ENCODE results near the gene TSPAN3. TPM values are rescaled to one million over a fixed set of nuclear protein-coding genes. Genes with fewer than 3 reads are reported as not detected.

Gene TSPAN3
- total RNA-seq, 6 experiments from 2014 or later: 35.6 to 103 (median 63.2) TPM

DNA sequence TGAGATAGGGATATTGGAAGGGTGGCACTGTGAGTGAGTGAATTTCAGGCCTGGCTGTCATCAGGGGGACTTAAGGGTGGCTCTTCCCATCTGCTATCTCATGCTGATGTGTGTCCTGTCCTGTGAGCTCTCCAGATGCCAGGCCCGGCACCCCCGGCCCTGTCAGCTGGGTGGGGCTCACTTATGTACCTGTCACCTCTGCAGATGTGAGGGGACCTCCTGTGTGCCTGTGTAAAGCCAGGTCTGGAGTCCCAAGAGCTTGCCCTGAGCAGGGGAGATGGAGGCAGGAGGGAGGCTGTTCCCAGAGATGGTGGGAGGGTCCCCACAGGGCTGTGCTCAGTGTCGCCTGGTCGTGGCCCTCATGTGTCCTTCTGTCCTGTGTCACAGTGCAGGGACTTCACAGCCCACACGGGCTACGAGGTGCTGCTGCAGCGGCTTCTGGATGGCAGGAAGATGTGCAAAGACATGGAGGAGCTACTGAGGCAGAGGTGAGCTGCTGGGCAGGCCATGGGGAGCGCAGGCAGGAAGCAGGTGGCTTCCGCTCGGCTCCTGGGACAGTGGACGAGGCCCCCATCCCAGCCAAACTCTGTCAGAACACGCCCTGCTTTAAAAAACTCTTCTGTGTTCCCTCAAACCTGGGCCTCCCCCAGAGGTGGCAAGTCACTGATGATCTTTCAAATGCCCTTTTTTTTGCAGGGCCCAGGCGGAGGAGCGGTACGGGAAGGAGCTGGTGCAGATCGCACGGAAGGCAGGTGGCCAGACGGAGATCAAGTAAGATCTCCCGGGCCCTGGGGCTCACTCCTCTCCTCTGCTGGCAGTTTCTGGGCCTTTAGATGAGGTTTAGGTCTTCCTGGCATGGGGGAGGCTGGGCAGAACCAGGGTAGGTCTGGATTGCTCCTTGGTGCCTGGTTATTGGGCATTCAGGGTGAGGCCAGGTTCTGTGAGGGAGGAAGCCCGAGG, 52.9 kb downstream of the TSPAN3 start:
- WGBS (ENCODE audit: insufficient coverage, low coverage, low lambda C conversion rate, missing lambda C conversion rate): 83% methylated on average over 7 of the region's 20 CpGs
- Histone ChIP-seq H3K9me3 (no peaks in the 10 kb centered on the region), H3K27me3 (no peaks in the 10 kb centered on the region), H3K4me1 (no peaks in the 10 kb centered on the region), H3K36me3 (no peaks in the 10 kb centered on the region), H3K27ac (no peak overlapping the region), H3K4me3 (no peak overlapping the region)
- DNase-seq: peak in 1 of 3 donors; percentile 44
- ATAC-seq: no peak
- no peak for TF ChIP-seq POLR2A (IDR thresholded peaks at IDR 0.05)
- intact Hi-C loops (cut with DNase I): no loop called here

GRCh38 chr15:77017091-77017660, 53.7 kb downstream of the TSPAN3 start:
- H3K27ac ChIP-seq: no peak overlapping the region
- no peaks in the 10 kb centered on the region for H3K36me3 ChIP-seq
- no peak overlapping the region for H3K4me3 ChIP-seq
- ATAC-seq (no peak), DNase-seq (peak in 1 of 3 donors; percentile 40)
- intact Hi-C loops (cut with DNase I): no loop called here
- no peaks in the 10 kb centered on the region for H3K9me3 ChIP-seq
- TF ChIP-seq POLR2A (IDR thresholded peaks at IDR 0.05) (no peak), CTCF (IDR thresholded peaks at IDR 0.05) (no peak)
- 80% methylated on average over 1 of the region's 7 CpGs for WGBS (ENCODE audit: insufficient coverage, low coverage, low lambda C conversion rate, missing lambda C conversion rate)
- H3K27me3 ChIP-seq: no peaks in the 10 kb centered on the region
- H3K4me1 ChIP-seq: no peaks in the 10 kb centered on the region

- no peak for ATAC-seq
- peak in 1 of 3 donors; percentile 15 for DNase-seq
- no peak overlapping the region for H3K27ac ChIP-seq
Observed at GRCh38 chr15:77016321-77016695, 54.6 kb downstream of the TSPAN3 start.

DNA sequence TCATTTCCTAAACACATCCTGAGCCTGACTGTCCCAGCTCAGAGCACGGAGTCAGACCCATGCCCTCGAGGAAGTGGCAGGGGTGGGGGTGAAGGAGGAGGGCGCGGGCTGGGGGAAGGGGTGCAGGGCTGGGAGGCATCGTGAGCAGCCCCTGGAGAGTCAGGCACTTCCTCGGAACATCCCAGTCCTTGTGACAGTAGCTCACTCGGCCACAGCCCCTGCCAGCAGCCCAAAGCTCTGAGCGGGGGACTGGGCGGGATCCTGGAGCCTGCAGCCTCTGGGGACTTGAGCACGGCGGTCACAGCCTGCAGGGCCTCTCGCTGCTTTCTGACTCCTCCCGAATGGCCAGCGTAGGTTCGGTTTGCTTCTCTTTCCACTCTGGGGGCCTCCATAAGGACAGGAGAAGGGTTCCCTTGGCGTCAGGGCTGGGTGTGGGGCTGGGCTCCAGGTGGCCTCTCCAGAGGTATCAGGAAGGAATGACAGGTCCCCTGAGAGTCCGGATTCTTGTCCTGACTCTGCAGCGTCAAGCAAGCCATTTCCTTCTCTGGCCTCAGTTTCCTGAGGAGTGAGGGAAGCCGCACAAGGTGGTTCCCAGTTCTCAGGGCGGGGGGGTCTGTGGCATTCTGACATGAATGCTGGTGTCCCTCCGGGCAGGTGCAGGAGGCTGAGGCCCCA, 55.1 kb downstream of the TSPAN3 start:
- Histone ChIP-seq H3K27ac (no peak overlapping the region), H3K4me1 (no peaks in the 10 kb centered on the region), H3K4me3 (no peak overlapping the region)

More at GRCh38 chr15:77016321-77016695, 54.6 kb downstream of the TSPAN3 start:
- H3K36me3 ChIP-seq: no peaks in the 10 kb centered on the region
- H3K4me3 ChIP-seq: no peak overlapping the region
- intact Hi-C loops (cut with DNase I): no loop called here
- H3K9me3 ChIP-seq: no peaks in the 10 kb centered on the region
- H3K4me1 ChIP-seq: no peaks in the 10 kb centered on the region
- no peaks in the 10 kb centered on the region for H3K27me3 ChIP-seq
- TF ChIP-seq CTCF (IDR thresholded peaks at IDR 0.05): no peak
- TF ChIP-seq POLR2A (IDR thresholded peaks at IDR 0.05): no peak
- WGBS (ENCODE audit: insufficient coverage, low coverage, low lambda C conversion rate, missing lambda C conversion rate): no CpG with 5 or more reads among the region's 3 CpGs

More for the DNA sequence above, 55.1 kb downstream of the TSPAN3 start:
- 31% methylated on average over 4 of the region's 21 CpGs for WGBS (ENCODE audit: insufficient coverage, low coverage, low lambda C conversion rate, missing lambda C conversion rate)
- no peak for TF ChIP-seq CTCF (IDR thresholded peaks at IDR 0.05)
- no peak for TF ChIP-seq POLR2A (IDR thresholded peaks at IDR 0.05)
- DNase-seq: peak in 1 of 3 donors; percentile 35
- Histone ChIP-seq H3K27me3 (no peaks in the 10 kb centered on the region), H3K36me3 (no peaks in the 10 kb centered on the region), H3K9me3 (no peaks in the 10 kb centered on the region)
- intact Hi-C loops (cut with DNase I): no loop called here
- no peak for ATAC-seq
